ENCODE data around the gene PRF1. TPM values are rescaled to one million over a fixed set of nuclear protein-coding genes. Genes with fewer than 3 reads are reported as not detected.

PRF1 gene
- total and polyA plus RNA-seq, 2 donors (not counting 1 experiment from before 2014, with no cell fraction given): 1.0 to 1.9 TPM

- no peak overlapping the region for H3K4me3 Mint-ChIP-seq
- no peak overlapping the region for H3K4me3 ChIP-seq (ENCODE audit: control extremely low read depth in 1 of 5, extremely low read depth in 1 of 5, insufficient read depth in 1 of 5, low read depth in 2 of 5, low read length in 4 of 5)
- H3K9ac ChIP-seq (ENCODE audit: low read length): no peak overlapping the region
- no peak overlapping the region for H3K4me2 ChIP-seq (replicated peaks; ENCODE audit: low read depth, low read length, poor library complexity, severe bottlenecking)
- H3K36me3 ChIP-seq (replicated peaks in 1 of 2; ENCODE audit: control extremely low read depth in 1 of 2, control insufficient read depth in 1 of 2, extremely low read depth in 1 of 2, insufficient read depth in 2 of 2, low read length in 1 of 2): no peaks in the 10 kb centered on the region
- peaks cover 41% of the 10 kb centered on the region for H3K27me3 Mint-ChIP-seq
- H3K27ac ChIP-seq (ENCODE audit: low read length in 2 of 2): no peak overlapping the region
- CTCF ChIA-PET: interaction anchor here (0.5 to 1.1 kb wide), 2 partner anchors 12 to 21 kb away, joined by 3 read pairs; no protein-coding TSS in a partner anchor
- no peaks in the 10 kb centered on the region for H3K4me1 Mint-ChIP-seq
- POLR2A ChIA-PET: no interaction called here
- no peaks in the 10 kb centered on the region for H4K20me1 ChIP-seq (ENCODE audit: control insufficient read depth, insufficient read depth, low read length, poor library complexity, severe bottlenecking)
- H3K27ac Mint-ChIP-seq: no peak overlapping the region
- no peaks in the 10 kb centered on the region for H3K9me3 Mint-ChIP-seq (ENCODE audit: insufficient read depth)
- DNase-seq (no peak), ATAC-seq (ENCODE audit: low read depth) (no peak)
- H2AFZ ChIP-seq (ENCODE audit: insufficient read depth, low read depth, low read length, poor library complexity, severe bottlenecking): no peak overlapping the region
- WGBS (ENCODE audit: insufficient coverage): 0% methylated on average over 4 of the region's 6 CpGs
- no peaks in the 10 kb centered on the region for H3K79me2 ChIP-seq (ENCODE audit: control insufficient read depth, insufficient read depth, low read length)
- no peaks in the 10 kb centered on the region for H3K4me1 ChIP-seq (ENCODE audit: control insufficient read depth in 2 of 2, insufficient read depth in 2 of 2, low read length in 2 of 2)
- H3K9me3 ChIP-seq (ENCODE audit: control extremely low read depth in 1 of 3, control insufficient read depth in 2 of 3, insufficient read depth in 1 of 3, low read length in 2 of 3): no peaks in the 10 kb centered on the region
- no peak for TF ChIP-seq CTCF (IDR thresholded peaks at IDR 0.05)
- TF ChIP-seq EZH2 (IDR thresholded peaks at IDR 0.05; ENCODE audit: borderline replicate concordance, insufficient read depth, low read depth, low read length, poor library complexity, severe bottlenecking): no peak
- intact Hi-C loops (cut with micrococcal nuclease): no loop called here
- H3K27me3 ChIP-seq (replicated peaks in 1 of 4; ENCODE audit: control extremely low read depth in 1 of 4, control insufficient read depth in 3 of 4, insufficient read depth in 4 of 4, low read length in 3 of 4): peaks cover 0 to 3% (median 0%) of the 10 kb centered on the region in 4 experiments
Measured at GRCh38 chr10:70588255-70588654, 14.3 kb downstream of the PRF1 start.

- ChIA-PET CTCF (interaction anchor here (1.1 kb wide), 1 partner anchor 20 kb away, joined by 3 read pairs; no protein-coding TSS in a partner anchor), POLR2A (no interaction called here)
- no peaks in the 10 kb centered on the region for H3K27me3 ChIP-seq (replicated peaks in 1 of 4; ENCODE audit: control extremely low read depth in 1 of 4, control insufficient read depth in 3 of 4, insufficient read depth in 4 of 4, low read length in 3 of 4)
- no peak overlapping the region for H3K9ac ChIP-seq (ENCODE audit: low read length)
- H3K4me3 ChIP-seq (ENCODE audit: control extremely low read depth in 1 of 5, extremely low read depth in 1 of 5, insufficient read depth in 1 of 5, low read depth in 2 of 5, low read length in 4 of 5): no peak overlapping the region
- H3K4me3 Mint-ChIP-seq: no peak overlapping the region
- no peaks in the 10 kb centered on the region for H3K79me2 ChIP-seq (ENCODE audit: control insufficient read depth, insufficient read depth, low read length)
- H3K4me1 Mint-ChIP-seq: no peaks in the 10 kb centered on the region
- H3K4me2 ChIP-seq (replicated peaks; ENCODE audit: low read depth, low read length, poor library complexity, severe bottlenecking): no peak overlapping the region
- peaks cover 35% of the 10 kb centered on the region for H3K27me3 Mint-ChIP-seq
- TF ChIP-seq CTCF (IDR thresholded peaks at IDR 0.05) (no peak), EZH2 (IDR thresholded peaks at IDR 0.05; ENCODE audit: borderline replicate concordance, insufficient read depth, low read depth, low read length, poor library complexity, severe bottlenecking) (no peak)
- intact Hi-C loops (cut with micrococcal nuclease): no loop called here
- no peak overlapping the region for H2AFZ ChIP-seq (ENCODE audit: insufficient read depth, low read depth, low read length, poor library complexity, severe bottlenecking)
- H4K20me1 ChIP-seq (ENCODE audit: control insufficient read depth, insufficient read depth, low read length, poor library complexity, severe bottlenecking): no peaks in the 10 kb centered on the region
- H3K36me3 ChIP-seq (replicated peaks in 1 of 2; ENCODE audit: control extremely low read depth in 1 of 2, control insufficient read depth in 1 of 2, extremely low read depth in 1 of 2, insufficient read depth in 2 of 2, low read length in 1 of 2): no peaks in the 10 kb centered on the region
- no peaks in the 10 kb centered on the region for H3K4me1 ChIP-seq (ENCODE audit: control insufficient read depth in 2 of 2, insufficient read depth in 2 of 2, low read length in 2 of 2)
- no peaks in the 10 kb centered on the region for H3K9me3 ChIP-seq (ENCODE audit: control extremely low read depth in 1 of 3, control insufficient read depth in 2 of 3, insufficient read depth in 1 of 3, low read length in 2 of 3)
- ATAC-seq (ENCODE audit: low read depth) (no peak), DNase-seq (no peak)
- H3K9me3 Mint-ChIP-seq (ENCODE audit: insufficient read depth): no peaks in the 10 kb centered on the region
- H3K27ac Mint-ChIP-seq: no peak overlapping the region
- 80% methylated on average over 3 of the region's 8 CpGs for WGBS (ENCODE audit: insufficient coverage)
- H3K27ac ChIP-seq (ENCODE audit: low read length in 2 of 2): no peak overlapping the region
Measured at GRCh38 chr10:70587045-70587658, 15.4 kb downstream of the PRF1 start.
